ENCODE results near the gene CKLF.

CKLF gene

GRCh38 chr16:66519482-66520373, 32.6 kb upstream of the CKLF start:
- no peak for FAIRE-seq

- no peak for FAIRE-seq
These were observed 31.8 kb upstream of the CKLF start for GRCh38 chr16:66520406-66521170.

DNA sequence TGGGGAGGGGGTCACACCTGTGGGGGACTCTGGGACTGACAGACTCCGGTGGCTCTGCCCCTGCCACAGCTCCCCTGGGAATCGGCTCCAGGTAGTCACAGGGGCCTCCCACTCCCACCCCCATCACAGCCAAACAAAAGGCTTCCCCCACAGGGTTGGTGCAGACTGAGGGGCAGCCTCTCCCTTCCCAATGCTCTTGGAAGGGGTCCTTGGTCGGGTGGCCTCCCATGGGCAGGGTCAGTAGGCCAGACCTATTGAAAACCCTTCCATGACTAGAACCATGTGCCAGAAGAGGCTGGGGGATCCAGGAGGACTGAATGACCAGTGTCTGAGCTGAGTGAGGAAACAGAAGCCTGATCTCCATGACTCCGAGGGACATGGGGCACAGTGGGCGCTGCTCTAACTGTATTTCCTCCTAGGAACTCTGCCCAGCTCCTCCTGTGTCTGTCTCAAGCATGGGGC, 31.1 kb upstream of the CKLF start:
- no peak for FAIRE-seq

- FAIRE-seq = no peak
These were observed 30.2 kb upstream of the CKLF start for GRCh38 chr16:66521951-66522771.

DNA sequence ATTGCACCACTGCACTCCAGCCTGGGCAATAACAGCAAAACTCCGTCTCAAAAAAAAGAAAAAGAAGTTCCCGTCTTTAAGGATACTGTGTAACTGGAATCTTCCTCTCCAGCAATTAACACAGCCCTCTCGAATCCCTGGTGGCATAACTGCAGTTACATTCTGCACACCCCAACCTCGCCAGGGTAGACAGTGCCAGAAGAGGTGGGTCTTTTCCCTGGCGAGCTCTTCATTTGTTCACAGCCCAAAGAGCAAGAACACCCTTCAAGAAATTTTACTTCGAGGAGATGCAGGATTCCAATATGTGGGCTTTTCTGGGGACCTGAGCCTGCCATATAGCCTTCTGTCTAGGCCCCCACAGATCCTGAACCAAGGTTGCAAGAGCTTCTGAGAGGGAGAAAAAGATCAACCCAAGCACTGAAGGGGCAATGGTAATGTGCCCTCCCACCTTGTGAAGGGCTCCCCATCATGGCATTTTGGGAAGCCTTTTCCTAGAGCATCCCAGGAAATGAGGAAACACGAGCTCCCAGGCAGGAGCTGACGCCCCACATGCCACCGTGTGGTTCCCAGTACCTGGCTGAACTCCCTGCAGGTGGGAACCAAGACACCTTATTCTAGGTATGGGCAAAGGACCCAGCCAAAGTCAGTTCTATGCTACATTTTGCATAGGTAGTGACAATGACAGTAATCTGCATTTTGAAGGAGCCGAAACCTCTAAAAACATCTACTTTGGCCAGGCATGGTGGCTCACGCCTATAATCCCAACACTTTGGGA, 29.4 kb upstream of the CKLF start:
- no peak for FAIRE-seq

DNA sequence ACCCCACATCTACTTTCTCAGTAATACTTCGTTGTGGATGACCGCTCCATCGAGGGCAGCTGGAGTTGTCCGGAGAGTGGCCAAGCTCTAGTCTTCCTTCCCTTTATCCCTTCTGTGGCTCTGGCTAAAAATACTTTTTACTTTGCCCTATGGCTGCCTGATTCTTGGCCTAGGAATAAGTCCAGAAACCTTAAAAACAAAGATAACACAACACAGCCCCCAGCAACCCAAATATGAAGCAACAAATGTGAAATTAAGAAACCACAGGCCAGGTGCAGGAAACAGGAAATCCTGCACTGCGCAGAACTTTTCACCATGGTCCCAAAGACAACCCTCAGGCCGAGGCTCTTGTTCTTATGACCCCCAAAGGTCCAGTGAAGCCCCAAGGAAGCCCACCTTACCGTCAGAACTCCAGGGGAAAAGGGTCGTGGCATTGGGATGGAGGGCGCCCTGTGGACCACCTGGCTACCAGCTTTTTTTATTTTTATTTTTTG, 28.5 kb upstream of the CKLF start:
- FAIRE-seq = no peak

DNA sequence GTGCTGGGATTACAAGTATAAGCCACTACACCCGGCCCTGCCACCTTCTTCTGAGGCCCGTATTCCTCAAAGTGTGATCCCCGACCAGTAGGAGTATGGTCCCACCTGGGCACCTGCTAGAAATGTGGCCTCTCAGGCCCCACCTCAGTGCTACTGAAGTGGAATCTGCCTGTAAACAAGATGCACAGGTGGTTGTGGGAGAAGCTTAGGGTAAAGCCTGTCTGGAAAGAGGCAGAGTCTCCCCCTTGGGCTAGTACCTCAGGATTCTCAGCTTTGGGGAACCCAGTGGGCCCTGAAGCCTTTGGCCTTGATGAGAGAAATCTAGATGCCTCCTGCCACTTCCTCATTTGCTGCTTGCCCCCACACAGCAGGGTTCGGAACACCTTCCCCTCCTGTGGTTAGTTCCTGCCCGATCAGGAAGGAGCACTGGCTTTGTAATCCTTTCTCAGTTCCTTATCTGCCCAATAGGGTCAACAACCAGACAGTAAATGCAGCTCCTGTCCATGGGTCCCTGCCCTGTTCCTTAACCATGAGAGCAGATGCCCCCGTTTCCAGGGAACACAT, 27.7 kb upstream of the CKLF start:
- no peak for FAIRE-seq

DNA sequence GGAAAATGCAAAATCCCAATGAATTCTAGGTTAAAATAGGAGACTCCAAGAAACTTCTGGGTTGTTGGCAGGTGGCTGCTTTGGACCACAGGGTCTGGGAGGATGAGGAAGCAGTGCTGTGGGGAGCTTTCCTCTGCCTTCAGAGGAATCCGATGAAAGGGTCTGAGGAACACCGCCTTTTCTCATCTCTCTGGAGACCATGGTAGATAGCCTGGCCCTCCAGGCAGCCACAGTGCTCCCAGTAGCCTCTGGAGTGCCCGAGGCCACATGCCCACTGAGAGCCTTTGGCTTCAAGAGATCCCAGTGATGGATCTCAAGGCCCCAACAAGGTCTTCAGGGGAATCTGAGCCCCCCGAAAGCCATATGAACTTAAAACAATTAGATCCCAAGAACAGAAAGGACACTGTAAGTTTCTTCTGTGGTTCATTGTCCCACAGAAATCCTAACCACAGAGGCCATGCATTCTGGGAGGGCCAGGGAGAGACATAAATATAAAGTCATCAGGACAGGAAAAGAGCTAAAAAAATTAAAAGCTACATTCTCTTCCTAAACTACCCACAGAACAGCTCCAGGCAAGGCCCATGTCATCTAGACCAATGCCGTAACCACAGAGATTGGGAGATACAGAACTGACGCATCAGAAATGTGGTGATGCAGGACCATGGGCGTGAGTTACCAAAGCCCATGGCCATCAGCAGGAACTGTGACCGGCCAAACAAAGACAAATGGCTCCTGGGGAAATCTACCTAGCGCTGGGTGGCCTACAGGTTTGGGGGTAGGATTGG, 26.8 kb upstream of the CKLF start:
- no peak for FAIRE-seq

GRCh38 chr16:66528294-66528693, 24.1 kb upstream of the CKLF start:
- FAIRE-seq = no peak

- FAIRE-seq = no peak
These were observed 22.9 kb upstream of the CKLF start for GRCh38 chr16:66529475-66529874.

DNA sequence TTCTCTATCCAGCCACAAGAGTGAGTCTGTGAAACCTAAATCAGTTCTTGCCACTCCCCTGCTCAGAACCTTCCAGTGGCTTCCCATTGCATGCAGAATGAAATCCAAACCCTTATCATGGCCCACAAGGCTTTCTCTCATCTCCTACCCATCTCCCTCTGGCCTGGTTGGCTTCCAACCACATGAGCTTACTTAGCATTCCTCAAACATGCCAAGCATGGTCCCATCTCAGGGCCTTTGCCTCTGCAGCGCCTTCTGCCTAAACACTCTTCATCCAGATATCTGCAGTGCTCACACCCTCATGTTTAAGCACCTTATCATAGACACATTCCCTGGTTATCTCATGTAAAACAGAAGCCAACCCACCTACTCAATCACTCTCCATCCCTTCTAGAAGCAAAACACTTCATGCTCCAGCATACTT, 18.0 kb upstream of the CKLF start:
- no peak for FAIRE-seq

DNA sequence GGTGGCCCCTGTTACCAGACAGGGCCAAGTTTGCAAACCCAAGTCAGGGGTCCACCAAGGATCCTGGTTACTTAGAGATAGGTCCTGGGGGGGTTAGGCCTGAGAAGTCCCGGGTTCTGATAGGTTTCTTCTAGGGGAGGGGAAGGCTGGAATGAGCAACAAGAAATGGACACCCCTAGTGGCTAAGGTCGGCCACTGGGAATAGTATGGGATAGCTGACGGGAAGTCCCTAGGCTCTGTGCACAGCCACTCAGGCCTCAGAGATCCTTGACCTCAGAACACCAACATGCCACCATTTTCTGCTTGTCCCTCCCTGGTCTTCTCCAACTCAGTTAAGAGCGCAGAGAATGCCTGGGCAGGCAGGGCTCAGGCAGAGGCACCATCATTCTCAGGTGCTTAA, 15.9 kb upstream of the CKLF start:
- FAIRE-seq = no peak

DNA sequence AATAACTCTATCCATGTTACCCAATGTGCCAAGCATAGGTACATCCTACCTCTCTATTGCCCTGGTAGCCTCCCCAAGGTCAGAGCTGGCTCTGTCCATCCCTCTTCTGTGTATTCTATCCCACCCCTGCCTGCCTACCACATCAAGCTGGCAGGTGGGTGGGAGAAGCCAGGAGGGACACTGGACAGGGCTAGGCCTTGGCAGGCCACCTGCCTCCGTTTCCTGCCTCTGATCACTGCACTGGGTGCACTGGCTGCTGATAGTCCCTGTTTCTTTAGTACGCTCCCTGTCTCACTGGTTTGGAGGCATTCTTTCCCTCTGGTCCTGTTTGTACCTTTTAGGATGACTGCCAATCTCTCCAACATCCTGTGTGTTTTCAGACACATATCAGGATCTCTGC, 15.1 kb upstream of the CKLF start:
- no peak for FAIRE-seq

GRCh38 chr16:66538910-66539309, 13.5 kb upstream of the CKLF start:
- no peak for FAIRE-seq

DNA sequence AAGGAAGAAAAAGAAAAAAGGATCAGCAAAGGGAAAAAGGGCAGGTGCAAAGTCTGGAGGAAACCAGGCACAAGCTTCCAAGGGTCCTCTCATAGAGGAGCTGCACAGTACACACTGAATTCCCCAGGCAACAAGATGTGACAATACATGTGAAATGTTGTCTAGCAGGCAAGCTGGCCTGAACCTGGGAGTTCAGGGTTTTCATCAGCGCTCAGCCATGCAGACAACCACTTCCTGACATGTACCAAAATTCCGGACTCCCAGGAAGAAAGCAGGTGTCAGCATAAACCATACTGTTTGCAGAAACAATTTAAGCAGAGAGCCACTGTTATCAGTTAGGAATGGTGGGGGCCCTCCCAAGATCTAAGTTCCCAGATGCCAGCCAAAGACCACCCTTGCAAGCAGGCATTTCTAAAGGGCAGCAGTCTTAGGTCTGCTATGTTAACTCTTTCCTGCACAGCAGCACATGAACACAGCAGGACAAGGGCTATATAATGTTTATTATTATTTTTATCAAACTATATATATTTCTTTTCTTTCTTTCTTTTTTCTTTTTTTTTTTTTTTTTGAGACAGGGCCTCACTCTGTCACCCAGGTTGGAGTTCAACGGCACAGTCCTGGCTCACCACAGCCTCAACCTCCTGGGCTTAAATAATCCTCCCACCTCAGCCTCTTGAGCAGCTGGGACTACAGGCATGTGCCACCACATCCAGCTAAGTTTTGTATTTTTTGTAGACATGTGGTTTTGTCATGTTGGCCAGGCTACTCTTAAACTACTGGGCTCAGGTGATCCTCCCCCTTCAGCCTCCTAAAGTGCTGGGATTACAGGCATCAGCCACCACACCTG, 12.5 kb upstream of the CKLF start:
- FAIRE-seq = no peak

DNA sequence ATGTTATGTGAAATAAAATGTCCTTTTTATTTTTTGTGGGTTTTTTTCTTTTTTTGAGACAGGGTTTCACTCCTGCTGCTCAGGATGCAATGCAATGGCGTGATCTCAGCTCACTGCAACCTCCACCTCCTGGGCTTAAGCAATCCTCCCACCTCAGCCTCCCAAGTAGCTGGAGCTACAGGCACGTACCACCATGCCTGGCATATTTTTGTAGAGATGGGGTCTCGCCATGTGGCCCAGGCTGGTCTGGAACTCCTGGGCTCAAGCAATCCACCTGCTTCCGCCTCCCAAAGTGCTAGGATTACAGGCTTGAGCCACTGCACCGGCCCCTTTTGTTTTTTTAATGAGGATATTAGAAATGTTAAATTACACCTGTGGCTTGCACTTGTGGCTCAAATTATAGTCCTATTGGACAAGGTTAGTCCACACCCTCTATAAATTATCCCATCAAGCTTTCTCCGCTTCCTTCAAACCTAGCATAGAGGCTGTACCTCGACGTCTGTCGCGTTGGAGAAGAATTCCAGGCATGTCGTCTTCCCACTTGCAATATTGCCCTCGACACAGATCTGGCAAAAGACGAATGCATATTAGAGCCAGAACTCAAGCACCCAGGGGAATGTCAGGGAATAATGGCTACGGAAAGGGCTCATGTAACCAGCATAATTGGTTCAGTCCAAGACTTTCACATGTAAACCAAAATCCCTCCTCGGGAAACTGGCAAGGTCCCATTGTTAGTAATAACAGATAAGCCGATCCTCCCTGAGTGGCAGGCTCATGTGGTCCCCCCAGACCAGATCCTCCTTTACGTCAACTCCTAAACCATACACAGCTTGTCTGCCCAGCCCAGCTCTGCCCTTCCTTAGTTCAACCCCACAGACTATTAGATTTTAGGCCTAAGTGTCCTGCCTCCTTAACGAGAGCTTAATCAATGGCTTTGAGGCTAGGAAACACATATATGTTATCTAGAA, 10.7 kb upstream of the CKLF start:
- FAIRE-seq = no peak

DNA sequence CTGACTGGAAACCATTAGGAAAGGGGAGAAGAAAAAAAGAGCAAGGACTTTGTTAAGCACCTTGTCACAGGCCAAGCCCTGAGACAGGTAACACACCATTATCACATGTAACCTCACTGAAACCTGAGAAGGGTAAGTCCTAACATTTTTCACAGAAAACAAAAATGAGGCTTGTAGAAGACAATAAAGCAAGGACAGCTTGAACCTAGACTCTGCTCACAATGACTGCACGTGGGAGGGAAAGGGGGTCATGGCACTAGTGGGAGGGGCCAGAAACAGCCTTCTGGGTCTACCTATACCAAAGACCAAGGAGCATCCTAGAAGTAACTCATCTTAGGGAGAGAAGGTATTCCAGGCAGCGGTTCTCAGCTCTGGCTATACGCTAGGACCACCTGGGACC, 10.0 kb upstream of the CKLF start:
- no peak for FAIRE-seq

DNA sequence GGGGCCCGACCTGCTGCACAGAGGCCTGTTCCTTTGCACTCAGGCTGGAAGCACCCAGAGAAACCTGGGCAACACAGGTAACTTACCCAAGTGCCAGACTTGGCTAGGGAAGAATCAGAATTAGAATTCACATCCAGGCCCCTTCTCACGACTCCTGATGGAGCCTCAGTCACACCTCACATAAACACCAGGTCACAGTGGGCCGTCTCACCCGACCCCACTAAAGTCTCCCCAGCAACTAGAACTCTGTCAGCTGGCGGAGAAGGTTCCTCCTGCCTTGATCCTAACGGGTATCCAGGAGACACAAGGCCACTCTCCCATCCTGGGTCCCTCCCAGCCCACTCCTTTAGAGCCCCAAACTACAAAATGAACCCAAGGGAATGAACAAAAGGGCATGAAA, 8.8 kb upstream of the CKLF start:
- FAIRE-seq = no peak
